Measurements from ENCODE around the gene S100A9. TPM values are rescaled to one million over a fixed set of nuclear protein-coding genes. Genes with fewer than 3 reads are reported as not detected.
"Not testable (repeated sequence)": the region's sequence is repeated elsewhere in the genome, so short reads cannot be mapped to it uniquely, and the experiment has no call there.

The S100A9 gene
- total RNA-seq, 1 donor from 2014 or later: 0.51 TPM

GRCh38 chr1:153403421-153404085 is 45.9 kb downstream of the S100A9 start:
- no peak for TF ChIP-seq CTCF (IDR thresholded peaks at IDR 0.05; ENCODE audit: unreplicated experiment)
- peaks cover 5% of the 10 kb centered on the region for H3K9me3 Mint-ChIP-seq (ENCODE audit: unreplicated experiment)
- peaks cover 9% of the 10 kb centered on the region for H3K27me3 Mint-ChIP-seq (ENCODE audit: unreplicated experiment)
- H3K4me1 Mint-ChIP-seq (ENCODE audit: unreplicated experiment): no peaks in the 10 kb centered on the region
- no peaks in the 10 kb centered on the region for H3K36me3 Mint-ChIP-seq (ENCODE audit: low read depth, unreplicated experiment)
- DNase-seq (ENCODE audit: low spot score): no peak
- H3K27ac Mint-ChIP-seq (ENCODE audit: unreplicated experiment): no peak overlapping the region
- H3K4me3 Mint-ChIP-seq (ENCODE audit: unreplicated experiment): no peak overlapping the region

GRCh38 chr1:153404086-153404635 is 46.5 kb downstream of the S100A9 start:
- Mint-ChIP-seq H3K9me3 (ENCODE audit: unreplicated experiment) (peaks cover 5% of the 10 kb centered on the region), H3K4me1 (ENCODE audit: unreplicated experiment) (no peaks in the 10 kb centered on the region), H3K36me3 (ENCODE audit: low read depth, unreplicated experiment) (no peaks in the 10 kb centered on the region), H3K27ac (ENCODE audit: unreplicated experiment) (no peak overlapping the region), H3K4me3 (ENCODE audit: unreplicated experiment) (no peak overlapping the region), H3K27me3 (ENCODE audit: unreplicated experiment) (peaks cover 10% of the 10 kb centered on the region)
- DNase-seq (ENCODE audit: low spot score): no peak
- TF ChIP-seq CTCF (IDR thresholded peaks at IDR 0.05; ENCODE audit: unreplicated experiment): no peak

- TF ChIP-seq CTCF (IDR thresholded peaks at IDR 0.05; ENCODE audit: unreplicated experiment): peak; percentile 74
- Mint-ChIP-seq H3K4me3 (ENCODE audit: unreplicated experiment) (no peak overlapping the region), H3K27me3 (ENCODE audit: unreplicated experiment) (peaks cover 9% of the 10 kb centered on the region), H3K36me3 (ENCODE audit: low read depth, unreplicated experiment) (no peaks in the 10 kb centered on the region), H3K4me1 (ENCODE audit: unreplicated experiment) (no peaks in the 10 kb centered on the region), H3K9me3 (ENCODE audit: unreplicated experiment) (peaks cover 5% of the 10 kb centered on the region), H3K27ac (ENCODE audit: unreplicated experiment) (no peak overlapping the region)
- peak; percentile 55 for DNase-seq (ENCODE audit: low spot score)
Measured at GRCh38 chr1:153404768-153405167, 47.1 kb downstream of the S100A9 start.

GRCh38 chr1:153405825-153406599 is 48.4 kb downstream of the S100A9 start:
- H3K4me1 Mint-ChIP-seq (ENCODE audit: unreplicated experiment); H3K27me3 Mint-ChIP-seq (ENCODE audit: unreplicated experiment); H3K27ac Mint-ChIP-seq (ENCODE audit: unreplicated experiment); H3K9me3 Mint-ChIP-seq (ENCODE audit: unreplicated experiment); DNase-seq (ENCODE audit: low spot score); H3K36me3 Mint-ChIP-seq (ENCODE audit: low read depth, unreplicated experiment); H3K4me3 Mint-ChIP-seq (ENCODE audit: unreplicated experiment): not testable (repeated sequence)

GRCh38 chr1:153407274-153407673 is 49.6 kb downstream of the S100A9 start:
- DNase-seq (ENCODE audit: low spot score); H3K4me3 Mint-ChIP-seq (ENCODE audit: unreplicated experiment); H3K4me1 Mint-ChIP-seq (ENCODE audit: unreplicated experiment); H3K36me3 Mint-ChIP-seq (ENCODE audit: low read depth, unreplicated experiment); H3K27me3 Mint-ChIP-seq (ENCODE audit: unreplicated experiment); H3K9me3 Mint-ChIP-seq (ENCODE audit: unreplicated experiment); H3K27ac Mint-ChIP-seq (ENCODE audit: unreplicated experiment): not testable (repeated sequence)

Other genes with a start within 250 kb of the S100A9 start
- not detected for gene SPRR2F, start 244.3 kb upstream of the S100A9 start, total RNA-seq (ENCODE audit: unreplicated experiment)
- gene SPRR2G, start 207.0 kb upstream of the S100A9 start, total RNA-seq (ENCODE audit: unreplicated experiment): not detected
- not detected for gene LELP1, start 154.4 kb upstream of the S100A9 start, total RNA-seq (ENCODE audit: unreplicated experiment)
- not detected for gene PRR9, start 140.3 kb upstream of the S100A9 start, total RNA-seq (ENCODE audit: unreplicated experiment)
- not detected for gene LORICRIN, start 98.2 kb upstream of the S100A9 start, total RNA-seq (ENCODE audit: unreplicated experiment)
- 1.1 TPM for gene PGLYRP3, start 44.9 kb upstream of the S100A9 start, total RNA-seq (ENCODE audit: unreplicated experiment)
- 1.7 TPM for gene PGLYRP4, start 9.0 kb upstream of the S100A9 start, total RNA-seq (ENCODE audit: unreplicated experiment)
- gene S100A12, start 17.8 kb downstream of the S100A9 start, total RNA-seq (ENCODE audit: unreplicated experiment): not detected
- gene S100A8, start 33.2 kb downstream of the S100A9 start, total RNA-seq (ENCODE audit: unreplicated experiment): not detected
- gene S100A7A, start 58.7 kb downstream of the S100A9 start, total RNA-seq (ENCODE audit: unreplicated experiment): not detected
- gene S100A7, start 102.8 kb downstream of the S100A9 start, total RNA-seq (ENCODE audit: unreplicated experiment): not detected
- gene S100A6, start 178.1 kb downstream of the S100A9 start, total RNA-seq (ENCODE audit: unreplicated experiment): 11.9 TPM
- not detected for gene S100A5, start 183.1 kb downstream of the S100A9 start, total RNA-seq (ENCODE audit: unreplicated experiment)
- gene S100A4, start 188.0 kb downstream of the S100A9 start, total RNA-seq (ENCODE audit: unreplicated experiment): 2.8 TPM
- not detected for gene S100A3, start 191.4 kb downstream of the S100A9 start, total RNA-seq (ENCODE audit: unreplicated experiment)
- not detected for gene S100A2, start 208.0 kb downstream of the S100A9 start, total RNA-seq (ENCODE audit: unreplicated experiment)